Stomach (tissue), 9 donors: ENCODE data around the gene TEPSIN. TPM values are rescaled to one million over a fixed set of nuclear protein-coding genes. Genes with fewer than 3 reads are reported as not detected.

Experiments
- DNase-seq, 2 donors: peaks; one replicate each; pipeline versions ENCODE4 v3.0.0 to v3.0.0-alpha.2; 2013 to 2019
- H3K27ac ChIP-seq, 5 donors: fragments of 200-600 bp in 4 of 5; sonication (generic) in 4 of 5; one replicate each; pipeline ENCODE4 v1.5.1; 2013 to 2019; ENCODE audit warnings: mild to moderate bottlenecking in 1 of 5, moderate library complexity in 1 of 5
- H3K27me3 ChIP-seq, 3 donors: fragments of 200-600 bp; sonication (generic); one replicate each; pipeline ENCODE4 v1.5.1; 2017 to 2019; ENCODE audit warnings: mixed run types in 1 of 3
- H3K36me3 ChIP-seq, 4 donors: fragments of 200-600 bp; sonication (generic); 1 replicate in 3 of 4; 2 replicates in 1 of 4; pipeline ENCODE4 v1.5.1; 2016 to 2019
- H3K4me1 ChIP-seq, 4 donors: fragments of 200-600 bp; sonication (generic); one replicate each; pipeline ENCODE4 v1.5.1; 2016 to 2019
- H3K4me3 ChIP-seq, 4 donors: fragments of 200-600 bp; sonication (generic) in 3 of 4; one replicate each; pipeline ENCODE4 v1.5.1; 2016 to 2019; ENCODE audit warnings: mild to moderate bottlenecking in 1 of 4
- H3K9me3 ChIP-seq, 4 donors: fragments of 200-600 bp; sonication (generic); one replicate each; pipeline ENCODE4 v1.5.1; 2016 to 2019
- CTCF ChIP-seq, 7 experiments: fragments of 450-650 bp in 4 of 7; fragments of 200-600 bp in 3 of 7; sonication (generic) in 3 of 7; IDR thresholded peaks; one replicate each; pipeline ENCODE4 v1.5.1; 2016 to 2019; ENCODE audit warnings: antibody characterized with exemption in 7 of 7, control low read depth in 2 of 7, mild to moderate bottlenecking in 1 of 7
- EP300 ChIP-seq: sonication (generic); formaldehyde crosslinking; IDR thresholded peaks from one replicate; pipeline ENCODE4 v1.6.1; 2017; ENCODE audit warnings: antibody characterized with exemption
- POLR2A ChIP-seq, 4 donors: fragments of 450-650 bp; IDR thresholded peaks; one replicate each; pipeline ENCODE4 v1.6.1; 2016; ENCODE audit warnings: antibody characterized with exemption in 4 of 4, control low read depth in 2 of 4, mild to moderate bottlenecking in 1 of 4, moderate library complexity in 1 of 4
- POLR2AphosphoS5 ChIP-seq, 3 donors: sonication (generic); formaldehyde crosslinking; IDR thresholded peaks; one replicate each; pipeline ENCODE4 v1.6.1; 2016; ENCODE audit warnings: antibody characterized with exemption in 3 of 3
- WGBS, 5 donors: extraction: QIAGEN DNeasy Blood & Tissue Kit in 3 of 5; methylation state at CpG; one replicate each; pipeline versions ENCODE4 v1.1.5 to v1.1.7; 2013 to 2018; 5-methylcytosine and 5-hydroxymethylcytosine counted together
- intact Hi-C: fragments of 100-400 bp; cut with DNase I; formaldehyde crosslinking; loops from one replicate; pipeline ENCODE4 v1.15.1; 2023; ENCODE audit warnings: low total_unique reads
- polyA plus RNA-seq, 3 donors: library from polyadenylated mRNA; stranded (reverse); fragments of 200-250 nt; gene quantifications; one replicate each; pipeline ENCODE4 v1.2.3, GENCODE V29; 2013
- total RNA-seq, 5 donors: library from RNA; depleted of rRNA; stranded (reverse); fragments of >200 nt; gene quantifications; one replicate each; pipeline versions ENCODE4 v1.1.0 to v1.2.3, GENCODE V29; 2014 to 2016
- donor health status: healthy with polysubstance abuse.
- donor health status: Bipolar disorder and iron deficiency.
- donor health status: healthy.

Gene TEPSIN
- total and polyA plus RNA-seq, 8 donors: 9.4 to 295 (median 21.4) TPM

GRCh38 chr17:81183316-81183715 lies 55.5 kb downstream of the TEPSIN start:
- Histone ChIP-seq H3K36me3 (peaks cover 0 to under 1% (median under 1%) of the 10 kb centered on the region in 4 donors), H3K27ac (no peak overlapping the region), H3K9me3 (no peaks in the 10 kb centered on the region), H3K4me1 (no peaks in the 10 kb centered on the region), H3K4me3 (no peak overlapping the region), H3K27me3 (peaks cover 0 to 52% (median 0%) of the 10 kb centered on the region in 3 donors)
- no peak for DNase-seq
- TF ChIP-seq EP300 (no peak), POLR2AphosphoS5 (IDR thresholded peaks at IDR 0.05) (no peak), POLR2A (IDR thresholded peaks at IDR 0.05) (no peak), CTCF (IDR thresholded peaks at IDR 0.05) (no peak)
- 80 to 92% (median 89%) methylated on average over 6 to 10 of the region's 10 CpGs for WGBS, 5 donors
- intact Hi-C loops: no loop called here

- Histone ChIP-seq H3K4me1 (no peaks in the 10 kb centered on the region), H3K4me3 (no peak overlapping the region), H3K27me3 (peaks cover 0 to 52% (median 0%) of the 10 kb centered on the region in 3 donors), H3K27ac (no peak overlapping the region), H3K9me3 (no peaks in the 10 kb centered on the region), H3K36me3 (no peaks in the 10 kb centered on the region)
- TF ChIP-seq POLR2A (IDR thresholded peaks at IDR 0.05) (no peak), CTCF (IDR thresholded peaks at IDR 0.05) (no peak), POLR2AphosphoS5 (IDR thresholded peaks at IDR 0.05) (no peak), EP300 (no peak)
- DNase-seq: no peak
- intact Hi-C loops: no loop called here
- 40 to 90% (median 81%) methylated on average over 1 to 5 of the region's 5 CpGs for WGBS, 5 donors
Observed at GRCh38 chr17:81182596-81182995, 56.3 kb downstream of the TEPSIN start.

- Histone ChIP-seq H3K27ac (no peak overlapping the region), H3K36me3 (no peaks in the 10 kb centered on the region), H3K4me3 (no peak overlapping the region), H3K4me1 (no peaks in the 10 kb centered on the region), H3K9me3 (no peaks in the 10 kb centered on the region), H3K27me3 (peaks cover 0 to 52% (median 0%) of the 10 kb centered on the region in 3 donors)
- TF ChIP-seq POLR2A (IDR thresholded peaks at IDR 0.05) (no peak), POLR2AphosphoS5 (IDR thresholded peaks at IDR 0.05) (no peak), CTCF (IDR thresholded peaks at IDR 0.05) (no peak), EP300 (no peak)
- WGBS, 5 donors: 85 to 97% (median 92%) methylated on average over 6 to 19 of the region's 19 CpGs
- no peak for DNase-seq
- intact Hi-C loops: no loop called here
Observed at GRCh38 chr17:81181811-81182185, 57.1 kb downstream of the TEPSIN start.

GRCh38 chr17:81180836-81181810 lies 57.7 kb downstream of the TEPSIN start:
- TF ChIP-seq CTCF (IDR thresholded peaks at IDR 0.05) (no peak), POLR2A (IDR thresholded peaks at IDR 0.05) (no peak), EP300 (no peak), POLR2AphosphoS5 (IDR thresholded peaks at IDR 0.05) (no peak)
- Histone ChIP-seq H3K27me3 (peaks cover 0 to 52% (median 0%) of the 10 kb centered on the region in 3 donors), H3K9me3 (no peaks in the 10 kb centered on the region), H3K36me3 (no peaks in the 10 kb centered on the region), H3K4me1 (no peaks in the 10 kb centered on the region), H3K4me3 (no peak overlapping the region), H3K27ac (no peak overlapping the region)
- no peak for DNase-seq
- 89 to 94% (median 92%) methylated on average over 42 to 49 of the region's 49 CpGs for WGBS, 5 donors
- intact Hi-C loops: no loop called here
